NB4 (cell line): ENCODE measurements around the gene LHX2.

Experiments
- DNase-seq: peaks from one replicate; pipeline ENCODE4 v3.0.0; 2010; ENCODE audit warnings: low read depth
- H3K4me3 ChIP-seq: one replicate; pipeline ENCODE4 v1.5.1; 2011; ENCODE audit warnings: mild to moderate bottlenecking, low read depth, low read length, moderate library complexity
- MYC ChIP-seq: IDR thresholded peaks from 2 replicates; pipeline ENCODE4 v1.6.1; 2011; ENCODE audit warnings: low read depth, low read length
- POLR2A ChIP-seq: IDR thresholded peaks from 2 replicates; pipeline ENCODE4 v1.6.1; 2011; ENCODE audit warnings: mild to moderate bottlenecking; ENCODE audit not compliant: insufficient read length; ENCODE audit errors: extremely low read depth
- TF ChIP-seq, protein P1 (sequence below): IDR thresholded peaks from one replicate; pipeline ENCODE4 v1.5.1; 2012; ENCODE audit warnings: low read depth, low read length
- TF ChIP-seq, protein P2 (sequence below): IDR thresholded peaks from 2 replicates; pipeline ENCODE4 v1.6.1; 2011; ENCODE audit warnings: low read depth, low read length

LHX2 gene

DNA sequence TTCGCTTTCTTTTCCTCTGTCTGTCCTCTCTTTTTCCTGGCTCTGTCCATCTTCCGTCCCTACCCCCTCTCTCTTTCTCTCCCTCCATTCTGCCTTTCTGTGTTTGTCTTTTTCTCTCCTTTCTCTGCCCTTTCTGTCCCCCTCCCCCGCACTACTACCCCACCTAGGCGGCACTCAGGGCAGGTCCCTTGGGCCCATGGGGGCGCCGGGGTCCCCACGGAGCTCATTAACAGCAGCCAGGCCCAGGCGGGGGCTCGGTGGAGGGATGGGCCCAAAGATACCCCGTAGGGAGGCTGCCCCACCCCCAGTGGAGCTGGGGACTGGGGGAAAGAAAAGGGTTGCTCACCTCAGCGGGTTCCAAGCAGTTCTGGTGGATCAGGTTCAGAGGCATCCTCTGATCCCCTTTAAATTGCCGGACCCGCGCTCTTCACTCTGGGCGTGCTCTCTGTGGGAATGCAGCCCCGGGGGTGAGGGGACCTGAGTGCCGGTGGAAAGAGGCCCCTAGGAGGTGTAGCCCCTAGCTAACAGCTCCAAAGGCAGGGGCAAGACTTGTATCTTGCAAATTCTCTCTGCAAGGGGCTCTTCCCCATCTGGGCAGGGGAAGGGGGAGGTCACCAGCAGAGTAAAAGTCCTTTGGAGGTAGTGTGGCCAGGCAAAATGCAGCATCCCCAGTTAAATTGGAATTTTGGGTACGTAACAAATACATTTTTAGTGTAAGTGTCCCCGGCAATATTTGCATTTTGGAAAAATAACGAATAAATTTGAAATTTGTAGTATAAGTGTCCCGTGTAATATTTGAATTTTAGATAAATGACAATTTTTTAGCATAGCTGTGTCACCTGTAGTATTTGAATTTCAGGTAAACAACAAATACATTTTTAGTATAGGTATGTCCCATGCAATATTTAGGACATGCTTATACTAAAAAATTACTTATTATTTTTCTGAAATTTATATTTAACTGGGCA is 7.4 kb downstream of the LHX2 start:
- TF ChIP-seq POLR2A (no peak), MYC (no peak)
- TF ChIP-seq, protein P1, sequence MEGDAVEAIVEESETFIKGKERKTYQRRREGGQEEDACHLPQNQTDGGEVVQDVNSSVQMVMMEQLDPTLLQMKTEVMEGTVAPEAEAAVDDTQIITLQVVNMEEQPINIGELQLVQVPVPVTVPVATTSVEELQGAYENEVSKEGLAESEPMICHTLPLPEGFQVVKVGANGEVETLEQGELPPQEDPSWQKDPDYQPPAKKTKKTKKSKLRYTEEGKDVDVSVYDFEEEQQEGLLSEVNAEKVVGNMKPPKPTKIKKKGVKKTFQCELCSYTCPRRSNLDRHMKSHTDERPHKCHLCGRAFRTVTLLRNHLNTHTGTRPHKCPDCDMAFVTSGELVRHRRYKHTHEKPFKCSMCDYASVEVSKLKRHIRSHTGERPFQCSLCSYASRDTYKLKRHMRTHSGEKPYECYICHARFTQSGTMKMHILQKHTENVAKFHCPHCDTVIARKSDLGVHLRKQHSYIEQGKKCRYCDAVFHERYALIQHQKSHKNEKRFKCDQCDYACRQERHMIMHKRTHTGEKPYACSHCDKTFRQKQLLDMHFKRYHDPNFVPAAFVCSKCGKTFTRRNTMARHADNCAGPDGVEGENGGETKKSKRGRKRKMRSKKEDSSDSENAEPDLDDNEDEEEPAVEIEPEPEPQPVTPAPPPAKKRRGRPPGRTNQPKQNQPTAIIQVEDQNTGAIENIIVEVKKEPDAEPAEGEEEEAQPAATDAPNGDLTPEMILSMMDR, result no peak
- TF ChIP-seq, protein P2, sequence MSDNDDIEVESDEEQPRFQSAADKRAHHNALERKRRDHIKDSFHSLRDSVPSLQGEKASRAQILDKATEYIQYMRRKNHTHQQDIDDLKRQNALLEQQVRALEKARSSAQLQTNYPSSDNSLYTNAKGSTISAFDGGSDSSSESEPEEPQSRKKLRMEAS, result no peak
- DNase-seq, result no peak
- no peak overlapping the region for H3K4me3 ChIP-seq

DNA sequence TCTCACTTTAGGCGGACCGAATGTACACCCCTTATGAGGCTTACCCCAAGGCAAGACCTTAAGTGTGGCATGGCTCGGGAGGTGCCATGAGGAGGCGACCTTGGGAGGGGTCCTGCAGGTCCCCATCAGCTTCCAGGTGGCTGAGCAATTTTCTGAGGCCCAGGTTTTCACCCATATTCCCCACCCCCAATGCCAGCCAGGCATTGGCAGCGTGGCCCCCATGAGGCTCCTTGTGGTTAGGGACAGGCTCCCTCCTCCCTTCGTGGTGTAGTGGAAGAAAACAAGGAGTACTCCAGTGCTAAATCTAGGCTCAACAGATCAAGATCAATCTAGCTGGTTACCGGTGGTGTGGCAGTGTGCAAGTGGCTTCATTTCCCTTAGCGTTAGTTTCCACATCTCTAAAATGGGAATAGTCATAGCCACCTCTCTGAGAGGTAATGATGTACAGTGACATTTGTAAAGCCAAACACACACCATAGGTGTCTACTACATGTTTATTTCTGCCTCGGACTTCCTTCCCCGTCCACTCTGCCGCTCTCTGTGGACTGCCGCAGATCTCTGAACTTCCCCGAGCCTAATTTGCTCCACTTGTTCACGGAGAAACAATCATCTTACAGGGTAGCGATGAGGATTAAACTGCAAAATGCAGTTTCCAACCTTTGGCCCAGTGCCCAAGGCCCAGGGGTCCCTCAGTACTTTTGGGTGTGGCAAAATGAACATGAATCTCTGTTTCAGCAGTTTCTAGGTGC is 8.4 kb downstream of the LHX2 start:
- TF ChIP-seq POLR2A, result no peak
- no peak for TF ChIP-seq MYC
- TF ChIP-seq, protein P2, result no peak
- TF ChIP-seq, protein P1, result no peak
- H3K4me3 ChIP-seq, result no peak overlapping the region
- peak; percentile 8 for DNase-seq

DNA sequence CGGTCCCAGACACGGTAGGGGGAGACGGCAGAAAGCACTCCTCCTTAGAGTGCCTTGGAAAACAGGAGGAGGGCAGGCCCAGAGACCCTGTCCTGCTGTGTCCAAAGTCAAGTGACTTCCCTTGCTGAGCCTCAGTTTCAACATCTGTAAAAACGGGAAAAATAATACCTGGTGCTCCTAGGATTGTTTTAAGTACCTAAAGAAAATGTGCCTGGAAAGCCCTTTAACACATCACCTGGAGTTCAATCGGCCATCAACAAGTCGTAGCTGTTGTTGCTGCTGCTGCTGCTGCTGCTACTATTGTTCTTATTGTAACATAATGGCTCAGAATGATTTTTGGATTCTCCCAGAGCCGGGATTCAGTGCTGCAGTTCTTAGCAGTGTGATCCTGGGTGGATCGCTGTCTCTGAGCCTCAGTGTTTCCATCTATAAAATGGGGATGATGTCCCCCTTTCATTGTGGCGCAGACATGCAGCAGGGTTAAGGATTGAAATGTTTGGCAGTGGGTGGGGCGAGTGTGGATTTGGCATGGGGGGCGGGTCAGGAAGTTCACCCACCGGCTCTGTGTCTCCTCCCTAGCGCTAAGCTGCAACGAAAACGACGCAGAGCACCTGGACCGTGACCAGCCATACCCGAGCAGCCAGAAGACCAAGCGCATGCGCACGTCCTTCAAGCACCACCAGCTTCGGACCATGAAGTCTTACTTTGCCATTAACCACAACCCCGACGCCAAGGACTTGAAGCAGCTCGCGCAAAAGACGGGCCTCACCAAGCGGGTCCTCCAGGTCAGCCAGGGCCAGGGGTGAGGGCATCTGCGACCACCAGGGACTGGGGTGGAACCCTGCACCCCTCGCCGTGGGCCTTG is 9.2 kb downstream of the LHX2 start:
- TF ChIP-seq POLR2A (no peak), MYC (no peak)
- TF ChIP-seq, protein P1, result no peak
- TF ChIP-seq, protein P2, result no peak
- no peak overlapping the region for H3K4me3 ChIP-seq

DNA sequence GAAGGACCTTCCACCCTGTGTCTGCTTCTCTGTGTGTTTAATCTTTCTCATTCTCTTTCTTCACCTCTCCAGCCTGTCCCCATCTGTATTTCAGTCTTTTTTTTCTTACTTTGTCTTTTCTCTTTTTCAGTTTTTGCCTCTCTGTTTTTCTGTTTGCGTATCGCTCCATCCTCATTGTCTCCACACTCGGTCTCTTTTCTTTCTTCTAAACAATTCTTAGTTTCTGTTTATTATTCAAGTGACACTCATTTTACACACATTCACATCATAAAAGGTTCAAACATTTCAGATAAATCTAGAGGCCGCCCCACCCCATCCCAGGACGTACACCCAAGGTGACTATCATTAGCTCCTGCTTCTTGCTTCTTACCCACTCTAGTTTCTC is 9.8 kb downstream of the LHX2 start:
- TF ChIP-seq, protein P2, result no peak
- TF ChIP-seq POLR2A, result no peak
- no peak for TF ChIP-seq MYC
- TF ChIP-seq, protein P1, result no peak
- DNase-seq, result no peak
- H3K4me3 ChIP-seq, result no peak overlapping the region

More for the DNA sequence above, 9.2 kb downstream of the LHX2 start:
- no peak for DNase-seq

DNA sequence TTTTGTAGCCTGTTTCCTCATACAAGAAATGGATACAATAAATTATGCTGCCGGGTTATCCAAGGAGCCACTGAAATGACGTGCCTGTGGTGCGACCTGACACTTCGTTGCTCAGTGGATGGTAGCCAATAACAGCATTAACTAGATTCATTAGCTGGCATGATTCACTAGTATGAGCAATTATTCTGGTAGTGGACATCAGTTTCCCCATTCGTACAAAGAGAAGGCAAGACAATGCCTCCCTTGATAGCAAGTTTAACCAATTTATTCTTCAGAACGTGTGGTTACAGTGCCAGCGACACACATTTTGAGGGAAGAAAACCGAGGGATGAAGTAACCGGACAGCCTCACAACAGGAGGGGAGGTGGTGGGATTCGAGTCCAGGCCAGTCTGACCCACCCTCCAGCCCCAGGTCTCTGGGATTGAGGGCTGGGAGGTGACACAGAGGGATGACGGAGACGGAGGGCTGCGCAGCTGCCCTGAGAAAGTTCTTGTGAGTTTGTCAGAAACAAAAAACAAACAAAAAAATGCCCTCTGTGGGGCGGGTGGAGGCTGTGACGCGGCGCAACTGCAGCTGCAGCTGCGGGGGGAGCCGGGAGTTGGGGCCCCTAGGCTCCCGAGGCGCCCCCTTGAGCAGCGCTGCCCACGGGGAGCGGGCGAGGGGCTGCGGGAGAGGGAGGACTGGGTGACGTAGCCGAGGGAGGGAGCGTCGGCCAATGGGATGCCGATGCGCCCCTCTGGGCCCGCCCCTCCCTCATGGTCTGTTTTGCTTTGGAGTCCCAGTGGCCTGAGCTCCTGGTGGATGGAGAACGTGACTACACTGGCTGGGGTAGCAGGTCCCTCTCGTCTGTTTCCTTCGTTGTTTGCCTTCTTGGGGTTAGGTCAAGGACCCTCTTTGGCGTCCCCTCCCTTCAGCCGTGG is 10.9 kb downstream of the LHX2 start:
- DNase-seq, result peak; percentile 31
- no peak overlapping the region for H3K4me3 ChIP-seq
- TF ChIP-seq MYC (no peak), POLR2A (no peak)
- TF ChIP-seq, protein P2, result no peak
- TF ChIP-seq, protein P1, result no peak
